Ishikawa (cell line): ENCODE data around the gene ASB5.

Experiments
- CEBPB ChIP-seq: IDR thresholded peaks from 2 replicates; pipeline ENCODE4 v1.6.1; 2012
- CREB1 ChIP-seq: IDR thresholded peaks from 2 replicates; pipeline ENCODE4 v1.6.1; 2012; ENCODE audit warnings: low read depth
- EGR1 ChIP-seq: IDR thresholded peaks from 2 replicates; pipeline ENCODE4 v1.6.1; 2012
- EP300 ChIP-seq: IDR thresholded peaks from 2 replicates; pipeline ENCODE4 v1.6.1; 2012; ENCODE audit warnings: borderline replicate concordance
- FOXM1 ChIP-seq: IDR thresholded peaks from 2 replicates; pipeline ENCODE4 v1.6.1; 2012; ENCODE audit warnings: low read depth, borderline replicate concordance
- MAX ChIP-seq: IDR thresholded peaks from 2 replicates; pipeline ENCODE4 v1.6.1; 2012
- NFIC ChIP-seq: IDR thresholded peaks from 2 replicates; pipeline ENCODE4 v1.6.1; 2012
- RAD21 ChIP-seq: IDR thresholded peaks from 2 replicates; pipeline ENCODE4 v1.6.1; 2012; ENCODE audit warnings: low read depth
- REST ChIP-seq: IDR thresholded peaks from 2 replicates; pipeline ENCODE4 v1.6.1; 2012; ENCODE audit warnings: low read depth, mild to moderate bottlenecking
- TAF1 ChIP-seq: IDR thresholded peaks from 2 replicates; pipeline ENCODE4 v1.6.1; 2012; ENCODE audit warnings: low read depth, mild to moderate bottlenecking
- TCF12 ChIP-seq: IDR thresholded peaks from 2 replicates; pipeline ENCODE4 v1.6.1; 2012; ENCODE audit warnings: low read depth
- TEAD4 ChIP-seq: IDR thresholded peaks from 2 replicates; pipeline ENCODE4 v1.6.1; 2012
- USF1 ChIP-seq: IDR thresholded peaks from 2 replicates; pipeline ENCODE4 v1.6.1; 2012
- YY1 ChIP-seq: IDR thresholded peaks from 2 replicates; pipeline ENCODE4 v1.6.1; 2012; ENCODE audit warnings: low read depth
- ZBTB7A ChIP-seq: IDR thresholded peaks from 2 replicates; pipeline ENCODE4 v1.6.1; 2012; ENCODE audit warnings: low read depth

The ASB5 gene

GRCh38 chr4:176298664-176299063 is 29.6 kb upstream of the ASB5 start:
- TF ChIP-seq ZBTB7A (no peak), REST (no peak), TCF12 (no peak), FOXM1 (no peak), NFIC (no peak), YY1 (no peak), CREB1 (no peak)

- TF ChIP-seq MAX (no peak), REST (no peak), CREB1 (no peak), RAD21 (no peak), CEBPB (no peak), TEAD4 (no peak), TCF12 (no peak), NFIC (no peak), YY1 (no peak), FOXM1 (no peak), USF1 (no peak), ZBTB7A (no peak), EGR1 (no peak), EP300 (no peak), TAF1 (no peak)
Observed at GRCh38 chr4:176293660-176294059, 24.6 kb upstream of the ASB5 start.

- TF ChIP-seq ZBTB7A = no peak
- TF ChIP-seq TCF12 = no peak
- TF ChIP-seq YY1 = no peak
- no peak for TF ChIP-seq USF1
- TF ChIP-seq CEBPB = no peak
- TF ChIP-seq TAF1 = no peak
- no peak for TF ChIP-seq TEAD4
- TF ChIP-seq MAX = no peak
- TF ChIP-seq EP300 = no peak
Observed at GRCh38 chr4:176292920-176293319, 23.9 kb upstream of the ASB5 start.

- TF ChIP-seq FOXM1 = no peak
- no peak for TF ChIP-seq CEBPB
- no peak for TF ChIP-seq NFIC
- no peak for TF ChIP-seq EGR1
- TF ChIP-seq REST = no peak
- TF ChIP-seq TCF12 = no peak
- no peak for TF ChIP-seq TAF1
- no peak for TF ChIP-seq USF1
- TF ChIP-seq ZBTB7A = no peak
- TF ChIP-seq TEAD4 = no peak
- TF ChIP-seq YY1 = no peak
- no peak for TF ChIP-seq CREB1
- TF ChIP-seq RAD21 = no peak
- no peak for TF ChIP-seq EP300
- TF ChIP-seq MAX = no peak
Observed at GRCh38 chr4:176291748-176292147, 22.7 kb upstream of the ASB5 start.
